NT2/D1 (cell line): ENCODE data around the gene AGO4.
"Not testable (repeated sequence)": the region's sequence is repeated elsewhere in the genome, so short reads cannot be mapped to it uniquely, and the experiment has no call there.

Experiments
- YY1 ChIP-seq: IDR thresholded peaks from 2 replicates; pipeline ENCODE4 v1.6.1; 2011; ENCODE audit not compliant: insufficient read length, insufficient read depth
- ZNF274 ChIP-seq: IDR thresholded peaks from 2 replicates; pipeline ENCODE4 v1.6.1; 2011; ENCODE audit warnings: mild to moderate bottlenecking, low read depth, low read length

- not testable (repeated sequence) for TF ChIP-seq YY1, ZNF274
Observed at GRCh38 chr1:35776172-35776571, 31.6 kb upstream of the AGO4 start.
